CD4-positive, alpha-beta T cell (primary cell): ENCODE data around the gene KASH5. TPM values are rescaled to one million over a fixed set of nuclear protein-coding genes. Genes with fewer than 3 reads are reported as not detected.

Experiments used
- ATAC-seq: fragments of 200-7000 bp; cut with Tn5 transposase; one replicate; pipeline ENCODE4 v1.10.0; 2022; ENCODE audit warnings: mild to moderate bottlenecking; ENCODE audit not compliant: poor library complexity
- CTCF ChIA-PET: fragments of 350-600 bp; sonication (Branson Sonifier 250); formaldehyde crosslinking; loops from one replicate; lab custom pipeline; 2021; ENCODE audit warnings: antibody characterized with exemption, inconsistent platforms; lab: Charles Lee
- POLR2A ChIA-PET: fragments of 350-600 bp; sonication (Branson Sonifier 250); formaldehyde crosslinking; loops from one replicate; lab custom pipeline; 2021; ENCODE audit warnings: antibody characterized with exemption, inconsistent platforms; lab: Charles Lee
- DNase-seq, 14 experiments: peaks; one replicate each; pipeline ENCODE4 v3.0.0-alpha.2; 2013 to 2020; ENCODE audit warnings: mixed read lengths in 2 of 14
- H3K27ac ChIP-seq, 2 donors: one replicate each; pipeline versions ENCODE4 v1.5.1 to v1.7.0; 2013; ENCODE audit warnings: low read length in 2 of 2, low read depth in 1 of 2, mild to moderate bottlenecking in 1 of 2
- H3K27me3 ChIP-seq, 2 experiments: 1 replicate in 1 of 2; 2 replicates in 1 of 2; pipeline versions ENCODE4 v1.6.1 to v1.7.0; 2013; ENCODE audit warnings: low read length in 2 of 2, control low read depth in 1 of 2, mild to moderate bottlenecking in 1 of 2, moderate library complexity in 1 of 2; ENCODE audit not compliant: insufficient read depth in 2 of 2, control insufficient read depth in 1 of 2
- H3K36me3 ChIP-seq: one replicate; pipeline ENCODE4 v1.6.1; 2013; ENCODE audit warnings: low read length, control low read depth; ENCODE audit not compliant: insufficient read depth
- H3K4me1 ChIP-seq: one replicate; pipeline ENCODE4 v1.6.1; 2013; ENCODE audit warnings: low read length, control low read depth; ENCODE audit not compliant: insufficient read depth
- H3K4me3 ChIP-seq: one replicate; pipeline ENCODE4 v1.5.1; 2013; ENCODE audit warnings: mild to moderate bottlenecking, low read length, moderate library complexity
- H3K9me3 ChIP-seq, 2 experiments: 1 replicate in 1 of 2; 2 replicates in 1 of 2; pipeline versions ENCODE4 v1.6.1 to v1.7.0; 2013; ENCODE audit warnings: low read length in 2 of 2, mild to moderate bottlenecking in 2 of 2, control low read depth in 1 of 2, moderate library complexity in 1 of 2; ENCODE audit not compliant: control insufficient read depth in 1 of 2, insufficient read depth in 1 of 2
- H3K27ac Mint-ChIP-seq: one replicate; pipeline ENCODE4 v1.8.0; 2020; ENCODE audit warnings: mixed read lengths
- H3K27me3 Mint-ChIP-seq: one replicate; pipeline ENCODE4 v1.8.0; 2021; ENCODE audit warnings: mixed read lengths
- H3K36me3 Mint-ChIP-seq: one replicate; pipeline ENCODE4 v1.8.0; 2021; ENCODE audit warnings: low read depth, mixed read lengths
- H3K4me1 Mint-ChIP-seq: one replicate; pipeline ENCODE4 v1.8.0; 2021; ENCODE audit warnings: low read depth, mixed read lengths
- H3K4me3 Mint-ChIP-seq: one replicate; pipeline ENCODE4 v1.8.0; 2020; ENCODE audit warnings: mild to moderate bottlenecking, mixed read lengths
- H3K9me3 Mint-ChIP-seq: one replicate; pipeline ENCODE4 v1.8.0; 2020; ENCODE audit warnings: mixed read lengths
- intact Hi-C, 2 experiments: fragments of 100-400 bp; cut with DNase I in 1 of 2; cut with micrococcal nuclease in 1 of 2; formaldehyde crosslinking; loops; one replicate each; pipeline versions ENCODE4 v1.15.1 to v1.9.0; 2023 to 2025; cut with DNase I, micrococcal nuclease
- total RNA-seq, 174 experiments: library from RNA in 2 of 174; stranded (reverse) in 2 of 174; gene quantifications; one replicate each; pipeline ENCODE4 v1.2.3 and lab custom pipeline; 2021 to 2026
- TF ChIP-seq, protein P1 (sequence below): fragments of 200-600 bp; IDR thresholded peaks from one replicate; pipeline ENCODE4 v1.8.0; 2022; ENCODE audit warnings: antibody characterized with exemption, mild to moderate bottlenecking

KASH5 gene
- total RNA-seq, 2 experiments from 2014 or later: not detected

DNA sequence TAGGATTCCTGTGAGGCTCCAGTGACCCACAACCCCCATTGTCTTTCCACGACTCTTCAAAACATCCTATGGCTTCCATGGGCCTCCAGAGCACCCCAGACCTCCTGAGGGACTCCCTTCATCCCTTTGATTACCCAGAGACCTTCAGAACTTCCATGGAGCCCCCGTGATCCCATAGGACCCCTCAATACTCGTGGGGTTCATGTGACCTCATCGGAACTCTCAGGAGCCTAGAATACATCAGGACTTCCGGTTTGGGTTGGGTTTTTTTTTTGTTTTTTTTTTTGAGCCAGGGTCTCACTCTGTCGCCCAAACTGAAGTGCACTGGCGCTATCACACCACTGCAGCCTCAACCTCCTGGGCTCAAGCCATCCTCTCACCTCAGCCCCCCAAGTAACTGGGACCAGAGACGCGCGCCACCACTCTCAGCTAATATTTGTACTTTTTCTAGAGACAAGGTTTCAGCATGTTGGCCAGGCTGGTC is 65.8 kb downstream of the KASH5 start:
- intact Hi-C loops: loop anchor here (1.0 to 2.0 kb wide), 6 partner anchors 15 to 43 kb away; partner anchors contain the start of genes RPS11 (in 2 of the 2), FLT3LG (in 1 of the 2) and RPL13A (in 1 of the 2)
- H3K4me3 Mint-ChIP-seq: peak overlapping the region; percentile 93
- H3K9me3 Mint-ChIP-seq: no peaks in the 10 kb centered on the region
- H3K27ac ChIP-seq: peak overlapping the region; percentile 93 to 97
- H3K4me1 Mint-ChIP-seq: peaks cover 49% of the 10 kb centered on the region
- peaks cover 22% of the 10 kb centered on the region for H3K36me3 ChIP-seq
- no peaks in the 10 kb centered on the region for H3K9me3 ChIP-seq
- TF ChIP-seq, protein P1, sequence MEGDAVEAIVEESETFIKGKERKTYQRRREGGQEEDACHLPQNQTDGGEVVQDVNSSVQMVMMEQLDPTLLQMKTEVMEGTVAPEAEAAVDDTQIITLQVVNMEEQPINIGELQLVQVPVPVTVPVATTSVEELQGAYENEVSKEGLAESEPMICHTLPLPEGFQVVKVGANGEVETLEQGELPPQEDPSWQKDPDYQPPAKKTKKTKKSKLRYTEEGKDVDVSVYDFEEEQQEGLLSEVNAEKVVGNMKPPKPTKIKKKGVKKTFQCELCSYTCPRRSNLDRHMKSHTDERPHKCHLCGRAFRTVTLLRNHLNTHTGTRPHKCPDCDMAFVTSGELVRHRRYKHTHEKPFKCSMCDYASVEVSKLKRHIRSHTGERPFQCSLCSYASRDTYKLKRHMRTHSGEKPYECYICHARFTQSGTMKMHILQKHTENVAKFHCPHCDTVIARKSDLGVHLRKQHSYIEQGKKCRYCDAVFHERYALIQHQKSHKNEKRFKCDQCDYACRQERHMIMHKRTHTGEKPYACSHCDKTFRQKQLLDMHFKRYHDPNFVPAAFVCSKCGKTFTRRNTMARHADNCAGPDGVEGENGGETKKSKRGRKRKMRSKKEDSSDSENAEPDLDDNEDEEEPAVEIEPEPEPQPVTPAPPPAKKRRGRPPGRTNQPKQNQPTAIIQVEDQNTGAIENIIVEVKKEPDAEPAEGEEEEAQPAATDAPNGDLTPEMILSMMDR: no peak
- no peaks in the 10 kb centered on the region for H3K27me3 ChIP-seq
- no peaks in the 10 kb centered on the region for H3K27me3 Mint-ChIP-seq
- H3K27ac Mint-ChIP-seq: peak overlapping the region; percentile 98
- DNase-seq: peak in 3 of 14 experiments; percentile 51 to 64 (median 55)
- ATAC-seq: peak; percentile 0
- H3K36me3 Mint-ChIP-seq: peaks cover 53% of the 10 kb centered on the region
- ChIA-PET CTCF (interaction anchor here (1.2 to 3.8 kb wide), 4 partner anchors 17 to 116 kb away, joined by 5 to 24 read pairs (median 6); partner anchors contain the start of gene FLT3LG), POLR2A (interaction anchor here (0.6 to 5.7 kb wide), 20 partner anchors 12 to 228 kb away, joined by 3 to 120 read pairs (median 4); partner anchors contain the start of genes FLT3LG, KASH5, PRMT1 and RPL13A)
- H3K4me1 ChIP-seq: peaks cover 70% of the 10 kb centered on the region
- peak overlapping the region; percentile 71 for H3K4me3 ChIP-seq

DNA sequence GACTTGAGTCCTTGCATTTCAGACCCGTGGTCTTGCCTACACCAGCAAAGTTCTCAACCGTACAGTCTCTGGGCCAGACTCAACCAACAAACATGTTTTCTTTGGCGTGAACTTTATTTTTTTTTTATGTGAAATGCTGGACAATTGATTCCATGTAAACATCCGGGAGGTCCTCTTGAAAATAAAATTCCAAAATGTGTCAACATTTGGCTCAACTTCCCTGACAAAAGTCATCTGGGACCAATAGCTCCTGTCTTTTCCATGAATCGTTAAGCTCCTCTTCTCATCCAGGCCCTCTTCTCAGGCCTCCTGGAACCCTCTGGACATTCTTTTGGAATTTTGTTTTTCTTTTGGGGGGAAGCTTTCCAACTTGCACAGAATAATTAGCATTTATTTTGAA is 67.7 kb downstream of the KASH5 start:
- H3K9me3 ChIP-seq: no peaks in the 10 kb centered on the region
- TF ChIP-seq, protein P1: no peak
- ATAC-seq: no peak
- peak overlapping the region; percentile 38 for H3K4me3 Mint-ChIP-seq
- H3K27me3 ChIP-seq: no peaks in the 10 kb centered on the region
- intact Hi-C loops: no loop called here
- ChIA-PET CTCF (interaction anchor here (1.0 to 1.5 kb wide), 2 partner anchors 15 to 18 kb away, joined by 3 to 4 read pairs; partner anchors contain the start of gene FLT3LG), POLR2A (interaction anchor here (5.7 kb wide), 1 partner anchor 15 kb away, joined by 120 read pairs; the partner anchor contains the start of gene FLT3LG)
- no peak overlapping the region for H3K4me3 ChIP-seq
- peaks cover 60% of the 10 kb centered on the region for H3K4me1 ChIP-seq
- H3K27ac ChIP-seq: no peak overlapping the region
- peaks cover 40% of the 10 kb centered on the region for H3K4me1 Mint-ChIP-seq
- peaks cover 28% of the 10 kb centered on the region for H3K36me3 ChIP-seq
- no peaks in the 10 kb centered on the region for H3K27me3 Mint-ChIP-seq
- H3K9me3 Mint-ChIP-seq: no peaks in the 10 kb centered on the region
- H3K36me3 Mint-ChIP-seq: peaks cover 54% of the 10 kb centered on the region
- DNase-seq: no peak
- peak overlapping the region; percentile 69 for H3K27ac Mint-ChIP-seq

DNA sequence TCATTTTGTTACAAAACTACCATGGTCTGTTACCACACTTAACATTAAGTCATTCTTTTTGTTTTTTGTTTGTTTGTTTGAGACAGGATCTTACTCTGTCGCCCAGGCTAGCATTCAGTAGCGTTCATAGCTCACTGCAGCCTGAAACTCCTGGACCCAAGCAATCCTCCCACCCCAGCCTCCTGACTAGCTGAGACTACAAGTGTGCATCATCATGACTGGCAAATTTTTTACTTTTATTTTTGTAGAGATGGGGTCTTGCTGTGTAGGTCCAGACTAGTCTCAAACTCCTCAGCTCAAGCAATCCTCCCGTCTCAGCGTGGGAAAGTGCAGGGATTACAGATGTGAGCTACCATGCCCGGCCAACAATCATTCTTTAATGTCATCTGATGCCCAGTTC is 68.3 kb downstream of the KASH5 start:
- Mint-ChIP-seq H3K4me1 (peaks cover 37% of the 10 kb centered on the region), H3K4me3 (peak overlapping the region; percentile 38), H3K27me3 (no peaks in the 10 kb centered on the region), H3K36me3 (peaks cover 52% of the 10 kb centered on the region), H3K27ac (peak overlapping the region; percentile 69), H3K9me3 (no peaks in the 10 kb centered on the region)
- DNase-seq (no peak), ATAC-seq (no peak)
- intact Hi-C loops: no loop called here
- POLR2A ChIA-PET: no interaction called here
- CTCF ChIA-PET: interaction anchor here (1.0 to 2.3 kb wide), 3 partner anchors 14 to 17 kb away, joined by 3 to 10 read pairs (median 4); partner anchors contain the start of gene FLT3LG
- Histone ChIP-seq H3K4me3 (no peak overlapping the region), H3K27me3 (no peaks in the 10 kb centered on the region), H3K36me3 (peaks cover 30% of the 10 kb centered on the region), H3K27ac (no peak overlapping the region), H3K9me3 (no peaks in the 10 kb centered on the region), H3K4me1 (peaks cover 56% of the 10 kb centered on the region)
- TF ChIP-seq, protein P1: no peak
